ENCODE results near the gene CAVIN3. TPM values are rescaled to one million over a fixed set of nuclear protein-coding genes. Genes with fewer than 3 reads are reported as not detected.

CAVIN3 gene
- total and polyA plus RNA-seq, 8 donors = 9.7 to 28.7 (median 16.0) TPM

DNA sequence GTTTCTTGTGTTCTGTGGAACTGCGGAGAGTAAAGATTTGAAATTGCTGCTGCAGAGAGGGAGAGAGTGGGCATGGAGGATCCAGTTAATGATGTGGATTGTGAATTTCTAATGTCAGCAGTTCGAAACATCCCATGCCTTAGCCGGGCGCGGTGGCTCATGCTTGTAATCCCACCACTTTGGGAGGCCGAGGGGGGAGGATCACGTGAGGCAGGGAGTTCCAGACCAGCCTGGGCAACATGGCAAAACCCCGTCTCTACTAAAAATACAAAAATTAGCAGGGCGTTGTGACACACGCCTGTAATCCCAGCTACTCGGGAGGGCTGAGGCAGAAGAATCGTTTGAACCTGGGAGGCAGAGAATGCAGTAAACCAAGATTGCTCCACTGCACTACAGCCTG is 1.1 kb upstream of the CAVIN3 start:
- 67 to 77% methylated on average over 12 of the region's 12 CpGs for WGBS, 2 donors
- H3K27me3 ChIP-seq = no peaks in the 10 kb centered on the region
- H3K4me3 ChIP-seq = peak overlapping the region in 1 of 4 donors; percentile 49
- peak overlapping the region; percentile 93 to 95 (median 94) for H3K27ac ChIP-seq
- ATAC-seq (no peak), DNase-seq (no peak), FAIRE-seq (no peak)
- intact Hi-C loops (cut with DNase I) = no loop called here
- TF ChIP-seq, protein P1, sequence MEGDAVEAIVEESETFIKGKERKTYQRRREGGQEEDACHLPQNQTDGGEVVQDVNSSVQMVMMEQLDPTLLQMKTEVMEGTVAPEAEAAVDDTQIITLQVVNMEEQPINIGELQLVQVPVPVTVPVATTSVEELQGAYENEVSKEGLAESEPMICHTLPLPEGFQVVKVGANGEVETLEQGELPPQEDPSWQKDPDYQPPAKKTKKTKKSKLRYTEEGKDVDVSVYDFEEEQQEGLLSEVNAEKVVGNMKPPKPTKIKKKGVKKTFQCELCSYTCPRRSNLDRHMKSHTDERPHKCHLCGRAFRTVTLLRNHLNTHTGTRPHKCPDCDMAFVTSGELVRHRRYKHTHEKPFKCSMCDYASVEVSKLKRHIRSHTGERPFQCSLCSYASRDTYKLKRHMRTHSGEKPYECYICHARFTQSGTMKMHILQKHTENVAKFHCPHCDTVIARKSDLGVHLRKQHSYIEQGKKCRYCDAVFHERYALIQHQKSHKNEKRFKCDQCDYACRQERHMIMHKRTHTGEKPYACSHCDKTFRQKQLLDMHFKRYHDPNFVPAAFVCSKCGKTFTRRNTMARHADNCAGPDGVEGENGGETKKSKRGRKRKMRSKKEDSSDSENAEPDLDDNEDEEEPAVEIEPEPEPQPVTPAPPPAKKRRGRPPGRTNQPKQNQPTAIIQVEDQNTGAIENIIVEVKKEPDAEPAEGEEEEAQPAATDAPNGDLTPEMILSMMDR (IDR thresholded peaks at IDR 0.05) = no peak
- H3K4me1 ChIP-seq = peaks cover 11 to 38% (median 17%) of the 10 kb centered on the region in 3 donors
- H3K36me3 ChIP-seq = no peaks in the 10 kb centered on the region
- H3K9me3 ChIP-seq = no peaks in the 10 kb centered on the region

DNA sequence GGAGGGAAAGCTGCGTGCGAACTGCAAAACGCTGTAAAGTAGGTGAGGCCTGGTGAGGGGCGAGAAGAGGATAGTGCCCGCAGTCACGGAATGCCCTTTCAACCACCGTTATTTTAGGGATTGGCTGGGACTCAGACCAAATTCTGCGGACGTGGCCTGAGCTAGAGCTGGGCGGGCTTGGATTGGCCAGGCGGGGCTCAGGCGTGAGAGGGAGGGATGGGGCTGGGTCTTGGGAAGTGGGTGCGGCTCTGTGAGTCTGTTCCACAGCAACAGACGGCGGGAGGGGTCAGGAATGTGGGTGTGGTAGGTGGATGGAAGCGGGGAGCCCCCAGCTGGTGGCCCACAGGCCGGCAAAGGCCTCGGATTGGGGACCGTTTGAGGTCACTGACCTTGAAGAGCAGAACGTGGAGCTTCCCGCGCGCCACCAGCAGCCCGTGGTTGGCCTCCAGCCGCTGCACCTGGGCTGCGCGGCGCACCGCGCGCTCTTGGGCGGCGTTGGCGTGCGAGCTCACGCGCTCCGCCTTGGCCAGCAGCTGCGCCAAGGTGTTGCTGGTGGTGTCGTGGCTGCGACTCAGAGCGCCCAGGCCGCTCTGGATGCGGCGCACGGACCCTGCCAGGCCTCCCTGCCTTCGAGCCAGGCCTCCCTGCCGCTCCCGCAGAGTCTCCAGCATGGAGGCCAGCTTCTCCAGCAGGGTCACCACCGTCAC is 444 bp downstream of the CAVIN3 start:
- no peak for FAIRE-seq
- H3K27me3 ChIP-seq = no peaks in the 10 kb centered on the region
- peak; percentile 79 to 92 (median 83) for DNase-seq
- H3K27ac ChIP-seq = peak overlapping the region; percentile 93 to 95 (median 94)
- ATAC-seq = peak; percentile 82 to 86 (median 84)
- no peaks in the 10 kb centered on the region for H3K9me3 ChIP-seq
- H3K4me3 ChIP-seq = peak overlapping the region; percentile 17 to 54 (median 38)
- TF ChIP-seq, protein P1 (IDR thresholded peaks at IDR 0.05) = no peak
- intact Hi-C loops (cut with DNase I) = loop anchor here in 1 of 3 donors (10.0 kb wide), 1 partner anchor 295 kb away; no protein-coding TSS in a partner anchor
- peaks cover 10 to 37% (median 19%) of the 10 kb centered on the region in 3 donors for H3K4me1 ChIP-seq
- no peaks in the 10 kb centered on the region for H3K36me3 ChIP-seq
- WGBS, 2 donors = 40 to 53% methylated on average over 49 to 50 of the region's 50 CpGs

DNA sequence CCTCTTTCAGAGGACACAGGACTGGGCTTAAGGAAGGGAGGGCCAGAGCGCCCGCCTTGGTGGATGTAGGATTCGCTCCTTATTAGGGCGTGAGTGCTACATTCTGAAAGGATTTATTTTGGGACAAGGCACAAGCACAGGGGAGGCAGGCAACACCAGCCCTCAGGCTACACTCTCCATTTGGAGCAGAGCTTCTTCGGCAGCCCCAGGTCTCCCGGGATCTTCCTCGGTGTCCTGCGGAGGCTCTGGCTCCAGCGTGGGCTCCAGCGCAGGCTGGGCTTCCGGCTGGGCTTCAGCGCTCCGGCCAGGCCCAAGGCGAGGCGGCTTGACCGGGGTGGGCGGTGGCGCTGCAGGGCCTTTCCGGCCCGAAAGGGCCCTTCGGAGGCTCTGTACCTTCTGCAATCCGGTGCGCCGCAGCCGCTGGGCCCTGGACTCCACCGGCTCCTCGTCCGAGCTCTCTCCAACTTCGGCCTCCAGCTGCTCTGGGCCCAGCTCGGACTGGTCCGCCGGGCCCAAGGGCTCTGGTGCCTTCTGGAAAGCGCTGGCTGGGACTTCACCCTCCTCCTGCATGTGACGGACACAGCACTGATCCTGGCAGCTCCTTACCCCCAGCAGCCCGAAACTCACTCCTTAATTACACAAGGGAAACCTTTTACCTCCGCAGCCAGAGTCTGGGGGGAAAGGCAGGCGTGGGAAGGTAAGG is 1.1 kb downstream of the CAVIN3 start:
- peaks cover 8 to 37% (median 18%) of the 10 kb centered on the region in 3 donors for H3K4me1 ChIP-seq
- peak overlapping the region; percentile 93 to 95 (median 94) for H3K27ac ChIP-seq
- DNase-seq (peak; percentile 19 to 79 (median 50)), FAIRE-seq (no peak), ATAC-seq (peak; percentile 31 to 40 (median 32))
- no peaks in the 10 kb centered on the region for H3K36me3 ChIP-seq
- intact Hi-C loops (cut with DNase I) = loop anchor here in 1 of 3 donors (10.0 kb wide), 1 partner anchor 294 kb away; no protein-coding TSS in a partner anchor
- no peaks in the 10 kb centered on the region for H3K9me3 ChIP-seq
- TF ChIP-seq, protein P1 (IDR thresholded peaks at IDR 0.05) = no peak
- peak overlapping the region; percentile 13 to 54 (median 33) for H3K4me3 ChIP-seq
- WGBS, 2 donors = 60 to 64% methylated on average over 36 to 37 of the region's 37 CpGs
- H3K27me3 ChIP-seq = no peaks in the 10 kb centered on the region

DNA sequence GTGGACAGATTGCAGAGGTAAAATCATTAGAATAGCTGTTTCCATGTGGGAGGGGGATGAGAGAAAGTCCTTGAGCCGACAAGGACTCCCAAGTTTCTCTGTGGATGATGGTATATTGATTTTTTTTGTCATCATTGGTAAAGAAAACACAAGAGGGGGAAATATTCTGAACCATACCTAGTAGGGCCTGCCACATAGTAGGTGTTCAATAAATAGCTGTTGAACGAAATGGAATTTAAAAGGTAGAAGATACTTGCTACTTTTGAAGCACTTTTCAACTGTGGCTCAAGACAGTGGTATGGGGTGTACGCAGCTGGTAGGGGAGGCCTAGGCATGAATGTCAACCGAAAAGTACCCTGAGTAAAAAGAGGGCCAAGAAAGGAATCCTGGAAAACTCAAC is 2.1 kb downstream of the CAVIN3 start:
- Histone ChIP-seq H3K27ac (peak overlapping the region in 2 of 4 donors; percentile 94 to 95), H3K9me3 (no peaks in the 10 kb centered on the region), H3K36me3 (no peaks in the 10 kb centered on the region), H3K4me1 (peaks cover 3 to 31% (median 13%) of the 10 kb centered on the region in 3 donors), H3K27me3 (no peaks in the 10 kb centered on the region), H3K4me3 (peak overlapping the region in 1 of 4 donors; percentile 49)
- intact Hi-C loops (cut with DNase I) = loop anchor here in 1 of 3 donors (10.0 kb wide), 1 partner anchor 293 kb away; no protein-coding TSS in a partner anchor
- no peak for DNase-seq
- WGBS, 2 donors = 54 to 58% methylated on average over 4 of the region's 4 CpGs
- ATAC-seq = no peak
- FAIRE-seq = no peak
- TF ChIP-seq, protein P1 (IDR thresholded peaks at IDR 0.05) = no peak
